Naive thymus-derived CD8-positive, alpha-beta T cell (primary cell): Measurements from ENCODE around the gene ARL8B. TPM values are rescaled to one million over a fixed set of nuclear protein-coding genes. Genes with fewer than 3 reads are reported as not detected.
"Not testable (repeated sequence)": the region's sequence is repeated elsewhere in the genome, so short reads cannot be mapped to it uniquely, and the experiment has no call there.

ENCODE experiments used
- ATAC-seq, 2 donors: fragments of 150-1000 bp; cut with Tn5 transposase in 1 of 2; sonication (Bioruptor Pico), chemical (Tn5 transposase) in 1 of 2; 1 replicate in 1 of 2; 2 replicates in 1 of 2; pipeline ENCODE4 v1.10.0; 2021; ENCODE audit warnings: mild to moderate bottlenecking in 2 of 2, moderate library complexity in 2 of 2
- POLR2A ChIA-PET: fragments of 350-600 bp; sonication (Branson Sonifier 250); formaldehyde crosslinking; loops from one replicate; lab custom pipeline; 2021; ENCODE audit warnings: antibody characterized with exemption; lab: Charles Lee
- DNase-seq, 10 donors: peaks; one replicate each; pipeline versions ENCODE4 v3.0.0 to v3.0.0-alpha.2; 2020 to 2022
- H3K27ac Mint-ChIP-seq, 10 donors: one replicate each; pipeline ENCODE4 v1.8.0; 2020 to 2022; ENCODE audit warnings: mild to moderate bottlenecking in 10 of 10, mixed read lengths in 10 of 10, moderate library complexity in 4 of 10, inconsistent platforms in 1 of 10
- H3K27me3 Mint-ChIP-seq, 5 donors: one replicate each; pipeline ENCODE4 v1.8.0; 2021 to 2022; ENCODE audit warnings: mixed read lengths in 5 of 5
- H3K36me3 Mint-ChIP-seq, 3 donors: one replicate each; pipeline ENCODE4 v1.8.0; 2020 to 2022; ENCODE audit warnings: mixed read lengths in 3 of 3, mild to moderate bottlenecking in 2 of 3, inconsistent platforms in 1 of 3
- H3K4me1 Mint-ChIP-seq, 4 donors: one replicate each; pipeline ENCODE4 v1.8.0; 2021 to 2022; ENCODE audit warnings: mixed read lengths in 4 of 4
- H3K4me3 Mint-ChIP-seq, 10 donors: one replicate each; pipeline ENCODE4 v1.8.0; 2020 to 2022; ENCODE audit warnings: mild to moderate bottlenecking in 10 of 10, mixed read lengths in 10 of 10, moderate library complexity in 6 of 10, inconsistent platforms in 1 of 10
- H3K9me3 Mint-ChIP-seq, 9 donors: one replicate each; pipeline ENCODE4 v1.8.0; 2020 to 2022; ENCODE audit warnings: mixed read lengths in 9 of 9, mild to moderate bottlenecking in 3 of 9, inconsistent platforms in 1 of 9, moderate library complexity in 1 of 9
- polyA plus RNA-seq, 3 donors: library from polyadenylated mRNA; unstranded; fragments of 300-500 nt; fragmentation: Illumina TruSeq; gene quantifications; one replicate each; pipeline ENCODE4 v1.2.3, GENCODE V29; 2021
- total RNA-seq, 8 experiments: library from RNA in 2 of 8; stranded (reverse) in 2 of 8; gene quantifications; one replicate each; pipeline ENCODE4 v1.2.3 and lab custom pipeline; 2021 to 2026

The ARL8B gene
- total RNA-seq = 10 to 100 TPM; 51.8 to 57.8 TPM
- 10 to 100 TPM; 40.4 to 49.8 (median 40.9) TPM for polyA plus RNA-seq
- 28.5 to 123 (median 75.9) reads per million in 6 experiments for total RNA-seq (lab: John Stamatoyannopoulos, UW)

GRCh38 chr3:5122030-5122740 is at the start of gene ARL8B:
Gene ARL8B (plus strand): TSS chr3:5122292. CDS start chr3:5122466, 174 bp downstream.
- H3K9me3 Mint-ChIP-seq = no peaks in the 10 kb centered on the region
- H3K4me3 Mint-ChIP-seq = peak within 1 kb of the TSS; percentile 76 to 96 (median 91)
- POLR2A ChIA-PET = interaction anchor here (0.6 to 1.6 kb wide), 5 partner anchors 13 to 1986 kb away, joined by 3 to 4 read pairs (median 4); no protein-coding TSS in a partner anchor
- H3K36me3 Mint-ChIP-seq = peaks cover 0 to 4% (median 0%) of the 10 kb centered on the region in 3 donors
- DNase-seq = peak; percentile 78 to 93 (median 88)
- peaks cover 20 to 46% (median 44%) of the 10 kb centered on the region in 4 donors for H3K4me1 Mint-ChIP-seq
- H3K27me3 Mint-ChIP-seq = no peaks in the 10 kb centered on the region
- peak within 1 kb of the TSS; percentile 84 to 95 (median 93) for H3K27ac Mint-ChIP-seq
- ATAC-seq = peak; percentile 96 to 98

GRCh38 chr3:5073374-5074085 is 48.6 kb upstream of the ARL8B start:
- Mint-ChIP-seq H3K4me3 (no peak overlapping the region), H3K4me1 (no peaks in the 10 kb centered on the region), H3K9me3 (no peaks in the 10 kb centered on the region), H3K27me3 (peaks cover 0 to 8% (median 0%) of the 10 kb centered on the region in 5 donors), H3K27ac (no peak overlapping the region), H3K36me3 (no peaks in the 10 kb centered on the region)
- ATAC-seq (no peak), DNase-seq (no peak)
- POLR2A ChIA-PET = no interaction called here

GRCh38 chr3:5078151-5078550 is 43.9 kb upstream of the ARL8B start:
- no peaks in the 10 kb centered on the region for H3K9me3 Mint-ChIP-seq
- H3K4me3 Mint-ChIP-seq = no peak overlapping the region
- H3K27ac Mint-ChIP-seq = no peak overlapping the region
- ATAC-seq (no peak), DNase-seq (no peak)
- H3K36me3 Mint-ChIP-seq = no peaks in the 10 kb centered on the region
- no peaks in the 10 kb centered on the region for H3K4me1 Mint-ChIP-seq
- POLR2A ChIA-PET = no interaction called here
- peaks cover 0 to 3% (median 2%) of the 10 kb centered on the region in 5 donors for H3K27me3 Mint-ChIP-seq

GRCh38 chr3:5079761-5080160 is 42.3 kb upstream of the ARL8B start:
- Mint-ChIP-seq H3K4me1 (no peaks in the 10 kb centered on the region), H3K36me3 (no peaks in the 10 kb centered on the region), H3K27ac (no peak overlapping the region), H3K4me3 (no peak overlapping the region), H3K9me3 (no peaks in the 10 kb centered on the region), H3K27me3 (peaks cover 0 to 3% (median 2%) of the 10 kb centered on the region in 5 donors)
- ATAC-seq (no peak), DNase-seq (no peak)
- POLR2A ChIA-PET = no interaction called here

- H3K4me3 Mint-ChIP-seq = no peak overlapping the region
- no peaks in the 10 kb centered on the region for H3K36me3 Mint-ChIP-seq
- H3K4me1 Mint-ChIP-seq = no peaks in the 10 kb centered on the region
- H3K9me3 Mint-ChIP-seq = no peaks in the 10 kb centered on the region
- ATAC-seq = no peak
- POLR2A ChIA-PET = no interaction called here
- DNase-seq = no peak
- H3K27ac Mint-ChIP-seq = peak overlapping the region in 1 of 10 donors; percentile 46
- peaks cover 0 to 3% (median 2%) of the 10 kb centered on the region in 5 donors for H3K27me3 Mint-ChIP-seq
These were observed 41.1 kb upstream of the ARL8B start for GRCh38 chr3:5080779-5081550.

GRCh38 chr3:5081973-5082788 is 39.9 kb upstream of the ARL8B start:
- ATAC-seq, H3K4me3 Mint-ChIP-seq, POLR2A ChIA-PET, H3K4me1 Mint-ChIP-seq, DNase-seq, H3K27ac Mint-ChIP-seq, H3K36me3 Mint-ChIP-seq, H3K27me3 Mint-ChIP-seq, H3K9me3 Mint-ChIP-seq: not testable (repeated sequence)

GRCh38 chr3:5082789-5083115 is 39.3 kb upstream of the ARL8B start:
- Mint-ChIP-seq H3K4me3 (no peak overlapping the region), H3K4me1 (no peaks in the 10 kb centered on the region), H3K9me3 (no peaks in the 10 kb centered on the region), H3K36me3 (no peaks in the 10 kb centered on the region), H3K27me3 (peaks cover 0 to 3% (median 2%) of the 10 kb centered on the region in 5 donors), H3K27ac (peak overlapping the region in 1 of 10 donors; percentile 21)
- DNase-seq (no peak), ATAC-seq (no peak)
- POLR2A ChIA-PET = no interaction called here

- Mint-ChIP-seq H3K4me3 (no peak overlapping the region), H3K4me1 (no peaks in the 10 kb centered on the region), H3K27ac (no peak overlapping the region), H3K36me3 (no peaks in the 10 kb centered on the region), H3K9me3 (no peaks in the 10 kb centered on the region), H3K27me3 (peaks cover 0 to 3% (median 2%) of the 10 kb centered on the region in 5 donors)
- POLR2A ChIA-PET = no interaction called here
- no peak for ATAC-seq
- no peak for DNase-seq
These were observed 37.9 kb upstream of the ARL8B start for GRCh38 chr3:5084224-5084623.

- Mint-ChIP-seq H3K4me1 (no peaks in the 10 kb centered on the region), H3K27me3 (peaks cover 0 to 7% (median 0%) of the 10 kb centered on the region in 5 donors), H3K4me3 (no peak overlapping the region), H3K27ac (peak overlapping the region in 1 of 10 donors; percentile 43), H3K36me3 (no peaks in the 10 kb centered on the region), H3K9me3 (no peaks in the 10 kb centered on the region)
- DNase-seq (no peak), ATAC-seq (no peak)
- POLR2A ChIA-PET = no interaction called here
These were observed 35.4 kb upstream of the ARL8B start for GRCh38 chr3:5086708-5087107.

GRCh38 chr3:5087209-5087608 is 34.9 kb upstream of the ARL8B start:
- no peaks in the 10 kb centered on the region for H3K4me1 Mint-ChIP-seq

GRCh38 chr3:5090197-5090596 is 31.9 kb upstream of the ARL8B start:
- H3K36me3 Mint-ChIP-seq = no peaks in the 10 kb centered on the region
- no peaks in the 10 kb centered on the region for H3K9me3 Mint-ChIP-seq
- DNase-seq (no peak), ATAC-seq (no peak)
- no peak overlapping the region for H3K4me3 Mint-ChIP-seq
- POLR2A ChIA-PET = no interaction called here
- no peak overlapping the region for H3K27ac Mint-ChIP-seq
- H3K27me3 Mint-ChIP-seq = peaks cover 0 to 19% (median 8%) of the 10 kb centered on the region in 5 donors
- H3K4me1 Mint-ChIP-seq = no peaks in the 10 kb centered on the region

More at GRCh38 chr3:5087209-5087608, 34.9 kb upstream of the ARL8B start:
- POLR2A ChIA-PET = no interaction called here
- no peak overlapping the region for H3K4me3 Mint-ChIP-seq
- no peaks in the 10 kb centered on the region for H3K36me3 Mint-ChIP-seq
- no peak for ATAC-seq
- H3K27ac Mint-ChIP-seq = peak overlapping the region in 1 of 10 donors; percentile 43
- H3K27me3 Mint-ChIP-seq = peaks cover 0 to 10% (median 0%) of the 10 kb centered on the region in 5 donors
- no peak for DNase-seq
- H3K9me3 Mint-ChIP-seq = no peaks in the 10 kb centered on the region

- Mint-ChIP-seq H3K4me3 (no peak overlapping the region), H3K4me1 (peaks cover 0 to 5% (median 3%) of the 10 kb centered on the region in 4 donors), H3K9me3 (no peaks in the 10 kb centered on the region), H3K27ac (peak overlapping the region in 1 of 10 donors; percentile 21), H3K36me3 (no peaks in the 10 kb centered on the region), H3K27me3 (peaks cover 5 to 33% (median 26%) of the 10 kb centered on the region in 5 donors)
- DNase-seq = no peak
- POLR2A ChIA-PET = no interaction called here
- no peak for ATAC-seq
These were observed 30.1 kb upstream of the ARL8B start for GRCh38 chr3:5092018-5092417.
